KMS-11 (cell line): ENCODE results near the gene IFTAP.

Experiments
- H2AFZ ChIP-seq: fragments of 200-600 bp; sonication (generic); 2 replicates; pipeline ENCODE4 v1.6.1; 2016; ENCODE audit warnings: antibody characterized with exemption, mixed run types, low read depth
- H3K27ac ChIP-seq: fragments of 200-600 bp; sonication (generic); 2 replicates; pipeline ENCODE4 v1.6.1; 2016; ENCODE audit warnings: mild to moderate bottlenecking, mixed run types
- H3K27me3 ChIP-seq: fragments of 200-600 bp; sonication (generic); 2 replicates; pipeline ENCODE4 v1.6.1; 2017; ENCODE audit warnings: mild to moderate bottlenecking, low read depth, mixed run types, moderate library complexity; ENCODE audit not compliant: insufficient read depth
- H3K36me3 ChIP-seq: fragments of 200-600 bp; sonication (generic); 2 replicates; pipeline ENCODE4 v1.6.1; 2017; ENCODE audit warnings: mild to moderate bottlenecking, mixed run types; ENCODE audit not compliant: insufficient read depth
- H3K4me1 ChIP-seq: fragments of 200-600 bp; sonication (generic); 2 replicates; pipeline ENCODE4 v1.6.1; 2016; ENCODE audit warnings: mild to moderate bottlenecking, low read depth, mixed run types; ENCODE audit not compliant: poor library complexity, severe bottlenecking
- H3K4me2 ChIP-seq: fragments of 200-600 bp; sonication (generic); 2 replicates; pipeline ENCODE4 v1.7.0; 2016; ENCODE audit warnings: mild to moderate bottlenecking, mixed run types
- H3K4me3 ChIP-seq: fragments of 200-600 bp; sonication (generic); IDR thresholded peaks from 2 replicates; pipeline ENCODE4 v1.6.1; 2017; ENCODE audit warnings: low read depth, low read length, mixed read lengths; ENCODE audit not compliant: insufficient read depth
- H3K79me2 ChIP-seq: fragments of 200-600 bp; sonication (generic); 2 replicates; pipeline ENCODE4 v1.6.1; 2016; ENCODE audit warnings: low read depth, mixed run types; ENCODE audit not compliant: insufficient read depth
- H3K9ac ChIP-seq: fragments of 200-600 bp; sonication (generic); 2 replicates; pipeline ENCODE4 v1.6.1; 2016; ENCODE audit warnings: mild to moderate bottlenecking, mixed run types
- H4K20me1 ChIP-seq: fragments of 200-600 bp; sonication (generic); 2 replicates; pipeline ENCODE4 v1.6.1; 2016; ENCODE audit warnings: mild to moderate bottlenecking, mixed run types; ENCODE audit not compliant: insufficient read depth
- TF ChIP-seq, protein P1 (sequence below): fragments of 200-600 bp; sonication (generic); conservative IDR thresholded peaks from 2 replicates; pipeline ENCODE4 v1.6.1; 2017; ENCODE audit warnings: low read depth, mild to moderate bottlenecking, antibody characterized with exemption, low read length, moderate library complexity, mixed read lengths

Gene IFTAP

DNA sequence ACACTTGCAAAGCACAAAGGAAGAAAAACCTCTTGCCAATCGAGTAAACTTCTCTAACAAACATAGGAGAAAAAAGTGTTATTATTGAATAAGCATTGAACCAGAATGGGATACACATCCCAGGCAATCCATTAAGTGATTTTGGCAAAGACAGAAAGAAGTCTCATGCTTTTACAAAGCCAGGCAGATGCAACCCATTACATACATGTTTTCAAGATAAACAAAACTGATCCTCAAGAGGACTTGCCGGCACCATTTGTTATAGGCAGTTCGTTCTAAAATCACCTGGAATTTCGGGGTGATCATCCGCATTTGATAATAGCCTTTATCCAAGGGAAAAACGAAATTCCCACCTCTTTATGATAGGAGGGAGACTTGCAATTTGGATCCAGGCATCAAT, 101.3 kb downstream of the IFTAP start:
- H4K20me1 ChIP-seq: no peaks in the 10 kb centered on the region
- no peaks in the 10 kb centered on the region for H3K4me1 ChIP-seq
- H3K79me2 ChIP-seq: no peaks in the 10 kb centered on the region
- no peak overlapping the region for H3K27ac ChIP-seq
- no peak overlapping the region for H3K4me3 ChIP-seq
- TF ChIP-seq, protein P1, sequence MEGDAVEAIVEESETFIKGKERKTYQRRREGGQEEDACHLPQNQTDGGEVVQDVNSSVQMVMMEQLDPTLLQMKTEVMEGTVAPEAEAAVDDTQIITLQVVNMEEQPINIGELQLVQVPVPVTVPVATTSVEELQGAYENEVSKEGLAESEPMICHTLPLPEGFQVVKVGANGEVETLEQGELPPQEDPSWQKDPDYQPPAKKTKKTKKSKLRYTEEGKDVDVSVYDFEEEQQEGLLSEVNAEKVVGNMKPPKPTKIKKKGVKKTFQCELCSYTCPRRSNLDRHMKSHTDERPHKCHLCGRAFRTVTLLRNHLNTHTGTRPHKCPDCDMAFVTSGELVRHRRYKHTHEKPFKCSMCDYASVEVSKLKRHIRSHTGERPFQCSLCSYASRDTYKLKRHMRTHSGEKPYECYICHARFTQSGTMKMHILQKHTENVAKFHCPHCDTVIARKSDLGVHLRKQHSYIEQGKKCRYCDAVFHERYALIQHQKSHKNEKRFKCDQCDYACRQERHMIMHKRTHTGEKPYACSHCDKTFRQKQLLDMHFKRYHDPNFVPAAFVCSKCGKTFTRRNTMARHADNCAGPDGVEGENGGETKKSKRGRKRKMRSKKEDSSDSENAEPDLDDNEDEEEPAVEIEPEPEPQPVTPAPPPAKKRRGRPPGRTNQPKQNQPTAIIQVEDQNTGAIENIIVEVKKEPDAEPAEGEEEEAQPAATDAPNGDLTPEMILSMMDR: no peak
- H3K27me3 ChIP-seq: no peaks in the 10 kb centered on the region
- H2AFZ ChIP-seq: no peak overlapping the region
- H3K36me3 ChIP-seq: no peaks in the 10 kb centered on the region
- no peak overlapping the region for H3K9ac ChIP-seq
- no peak overlapping the region for H3K4me2 ChIP-seq

DNA sequence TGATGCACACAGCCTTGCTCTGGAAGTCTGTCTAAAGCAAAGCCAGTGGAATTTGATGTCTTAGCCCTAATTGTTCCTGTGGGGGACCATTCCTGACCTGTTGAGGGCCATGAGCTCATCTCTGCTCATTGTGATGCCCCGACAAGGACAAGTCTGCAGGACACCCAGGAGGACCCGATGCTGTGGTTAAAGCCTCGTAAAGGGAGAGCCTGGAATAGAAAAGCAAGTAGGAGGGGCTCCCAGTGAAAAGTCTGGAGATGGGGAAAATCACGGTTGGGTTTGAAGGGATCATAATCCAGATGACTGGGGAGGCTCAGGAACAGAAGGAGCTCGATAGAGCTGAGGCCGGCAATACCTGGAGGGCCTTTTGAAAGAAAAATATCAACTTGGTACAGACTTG, 102.2 kb downstream of the IFTAP start:
- Histone ChIP-seq H3K36me3 (no peaks in the 10 kb centered on the region), H2AFZ (no peak overlapping the region), H3K4me2 (no peak overlapping the region), H3K27ac (no peak overlapping the region), H3K4me1 (no peaks in the 10 kb centered on the region), H3K4me3 (no peak overlapping the region), H3K27me3 (no peaks in the 10 kb centered on the region), H4K20me1 (no peaks in the 10 kb centered on the region), H3K79me2 (no peaks in the 10 kb centered on the region), H3K9ac (no peak overlapping the region)
- TF ChIP-seq, protein P1: no peak

DNA sequence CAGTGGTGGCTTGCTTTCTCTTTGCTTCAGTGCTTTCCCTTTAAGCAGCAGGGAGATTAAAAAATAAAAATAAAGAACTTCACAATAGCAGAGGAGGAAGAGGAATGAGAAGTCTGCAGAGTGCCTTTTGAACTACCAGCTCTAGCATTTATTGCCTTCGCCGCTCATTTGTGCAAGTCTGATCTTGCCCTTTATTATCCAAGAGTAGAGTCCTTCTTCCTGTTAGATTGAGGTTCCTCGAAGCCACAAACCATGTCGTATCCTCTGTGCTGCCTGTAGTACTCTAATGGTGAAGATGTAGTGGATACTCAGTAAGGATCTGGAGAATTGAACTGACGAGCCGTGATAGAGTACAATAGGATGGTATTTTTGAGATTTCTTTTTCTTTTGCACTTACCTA, 105.0 kb downstream of the IFTAP start:
- Histone ChIP-seq H3K9ac (no peak overlapping the region), H2AFZ (no peak overlapping the region), H3K4me3 (no peak overlapping the region), H3K79me2 (no peaks in the 10 kb centered on the region), H3K36me3 (no peaks in the 10 kb centered on the region), H3K4me2 (no peak overlapping the region), H3K27ac (no peak overlapping the region), H4K20me1 (no peaks in the 10 kb centered on the region), H3K27me3 (no peaks in the 10 kb centered on the region), H3K4me1 (no peaks in the 10 kb centered on the region)
- TF ChIP-seq, protein P1: no peak

DNA sequence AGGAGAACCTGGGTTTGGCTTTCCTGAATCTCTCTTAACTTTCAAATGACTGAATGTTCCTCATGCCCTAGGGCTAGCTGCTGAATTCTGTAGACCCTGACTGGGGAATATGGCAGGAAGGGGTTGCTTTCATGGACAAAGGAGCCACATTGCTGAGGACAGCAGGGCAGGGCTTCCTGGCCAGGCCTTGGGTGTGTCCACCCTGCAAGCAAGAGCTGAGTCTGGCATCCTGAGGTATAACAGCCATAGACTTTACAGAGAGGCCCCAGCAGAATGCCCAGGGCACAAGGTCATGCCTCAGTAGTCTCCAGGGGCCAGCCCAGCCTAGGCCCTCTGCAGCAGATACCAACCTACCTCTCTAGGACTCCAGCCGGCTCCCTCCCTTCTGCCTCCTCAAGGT, 105.9 kb downstream of the IFTAP start:
- no peak overlapping the region for H2AFZ ChIP-seq
- H3K27me3 ChIP-seq: no peaks in the 10 kb centered on the region
- H3K79me2 ChIP-seq: no peaks in the 10 kb centered on the region
- no peak overlapping the region for H3K27ac ChIP-seq
- no peaks in the 10 kb centered on the region for H4K20me1 ChIP-seq
- H3K4me1 ChIP-seq: no peaks in the 10 kb centered on the region
- H3K36me3 ChIP-seq: no peaks in the 10 kb centered on the region
- H3K4me3 ChIP-seq: no peak overlapping the region
- TF ChIP-seq, protein P1: no peak
- H3K9ac ChIP-seq: no peak overlapping the region
- H3K4me2 ChIP-seq: no peak overlapping the region
